ENCODE measurements around the gene ARIH1. TPM values are rescaled to one million over a fixed set of nuclear protein-coding genes. Genes with fewer than 3 reads are reported as not detected.

Gene ARIH1
- total RNA-seq, 1 experiment from 2014 or later = 209 TPM

- intact Hi-C loops (cut with micrococcal nuclease) = no loop called here
- H4K20me1 ChIP-seq (ENCODE audit: insufficient read depth) = no peaks in the 10 kb centered on the region
- no peak overlapping the region for H3K4me3 ChIP-seq (replicated peaks in 1 of 2; ENCODE audit: low read depth in 1 of 2, low read length in 2 of 2)
- H3K9me3 ChIP-seq (ENCODE audit: control insufficient read depth in 1 of 2, insufficient read depth in 1 of 2, low read depth in 1 of 2, low read length in 2 of 2) = no peaks in the 10 kb centered on the region
- no peaks in the 10 kb centered on the region for H3K9me2 ChIP-seq (ENCODE audit: insufficient read depth)
- DNase-seq (ENCODE audit: low read depth, low spot score) (no peak), ATAC-seq (no peak)
- no peaks in the 10 kb centered on the region; a peak in 1 of 4 replicates for H3K36me3 ChIP-seq (ENCODE audit: control insufficient read depth in 1 of 2, insufficient read depth in 2 of 2, low read length in 2 of 2)
- no peak overlapping the region for H2AFZ ChIP-seq (ENCODE audit: low read depth, low read length, poor library complexity, severe bottlenecking)
- H3K79me2 ChIP-seq (ENCODE audit: insufficient read depth, low read length) = no peaks in the 10 kb centered on the region
- no peak overlapping the region for H3K27ac ChIP-seq (ENCODE audit: low read depth, low read length)
- no peaks in the 10 kb centered on the region for H3K4me1 ChIP-seq (ENCODE audit: control insufficient read depth in 1 of 2, insufficient read depth in 2 of 2, low read length in 2 of 2)
- H3K4me2 ChIP-seq (ENCODE audit: low read length) = no peak overlapping the region
- ChIA-PET POLR2A (no interaction called here), CTCF (interaction anchor here (0.7 to 4.5 kb wide), 2 partner anchors 8 to 682 kb away, joined by 3 to 42 read pairs; no protein-coding TSS in a partner anchor), RAD21 (ENCODE audit: low non-redundant PET in 1 of 2, low total read pairs in 2 of 2, uncharacterized antibody in 2 of 2, unreplicated experiment in 2 of 2) (interaction anchor here in 1 of 2 experiments (0.7 kb wide), 1 partner anchor 137 kb away, joined by 3 read pairs; no protein-coding TSS in a partner anchor)
- TF ChIP-seq MAX (IDR thresholded peaks at IDR 0.05) (no peak), CTCF (IDR thresholded peaks at IDR 0.05 in 2 of 3, conservative IDR thresholded peaks at IDR 0.05 in 1 of 3; ENCODE audit: borderline replicate concordance in 1 of 3, insufficient read depth in 1 of 3, low read depth in 2 of 3, low read length in 2 of 3) (no peak), CEBPB (IDR thresholded peaks at IDR 0.05; ENCODE audit: low read depth) (no peak), JUND (IDR thresholded peaks at IDR 0.05) (no peak), EGR1 (IDR thresholded peaks at IDR 0.05; ENCODE audit: low read depth) (no peak), YY1 (IDR thresholded peaks at IDR 0.05; ENCODE audit: extremely low read depth, insufficient replicate concordance, low read depth, low read length) (no peak), EZH2phosphoT487 (IDR thresholded peaks at IDR 0.05; ENCODE audit: borderline replicate concordance) (no peak), EZH2 (IDR thresholded peaks at IDR 0.05) (no peak), ZBTB33 (IDR thresholded peaks at IDR 0.05; ENCODE audit: extremely low read depth, insufficient replicate concordance, low read length) (no peak), FOSL1 (IDR thresholded peaks at IDR 0.05; ENCODE audit: low read depth) (no peak), REST (IDR thresholded peaks at IDR 0.05; ENCODE audit: low read depth) (no peak), POLR2AphosphoS5 (IDR thresholded peaks at IDR 0.05; ENCODE audit: low read depth, low read length) (no peak), RAD21 (IDR thresholded peaks at IDR 0.05; ENCODE audit: low read depth) (no peak), ZFX (IDR thresholded peaks at IDR 0.05) (no peak), TCF7L2 (IDR thresholded peaks at IDR 0.05; ENCODE audit: borderline replicate concordance, extremely low read depth, insufficient read depth, insufficient read length) (no peak), ZNF274 (IDR thresholded peaks at IDR 0.05; ENCODE audit: low read depth, low read length) (no peak), SP1 (IDR thresholded peaks at IDR 0.05; ENCODE audit: low read depth) (no peak), SRF (IDR thresholded peaks at IDR 0.05; ENCODE audit: low read depth) (no peak), ELF1 (IDR thresholded peaks at IDR 0.05; ENCODE audit: borderline replicate concordance, low read depth) (no peak), SIN3A (IDR thresholded peaks at IDR 0.05; ENCODE audit: low read depth) (no peak)
- H3K27me3 ChIP-seq (ENCODE audit: insufficient read depth, low read length) = no peaks in the 10 kb centered on the region
- no peak overlapping the region for H3K9ac ChIP-seq (ENCODE audit: low read length)
- BruUV-seq (replicated peaks) = no TSS peak
Observed at GRCh38 chr15:72591361-72591760, 117.2 kb downstream of the ARIH1 start.

All from HCT116 (cell line).